Activated CD4-positive, alpha-beta T cell treated with anti-CD3 and anti-CD28 coated beads, Interleukin-2, amount 50 U/mL, for 16 hours (primary cell): ENCODE data around the gene ABCG1.
A peak's percentile ranks its signal among the peaks of the same experiment; 100 is the strongest.

Experiments used
- DNase-seq: peaks from one replicate; pipeline ENCODE4 v3.0.0-alpha.2; 2020

Gene ABCG1

DNA sequence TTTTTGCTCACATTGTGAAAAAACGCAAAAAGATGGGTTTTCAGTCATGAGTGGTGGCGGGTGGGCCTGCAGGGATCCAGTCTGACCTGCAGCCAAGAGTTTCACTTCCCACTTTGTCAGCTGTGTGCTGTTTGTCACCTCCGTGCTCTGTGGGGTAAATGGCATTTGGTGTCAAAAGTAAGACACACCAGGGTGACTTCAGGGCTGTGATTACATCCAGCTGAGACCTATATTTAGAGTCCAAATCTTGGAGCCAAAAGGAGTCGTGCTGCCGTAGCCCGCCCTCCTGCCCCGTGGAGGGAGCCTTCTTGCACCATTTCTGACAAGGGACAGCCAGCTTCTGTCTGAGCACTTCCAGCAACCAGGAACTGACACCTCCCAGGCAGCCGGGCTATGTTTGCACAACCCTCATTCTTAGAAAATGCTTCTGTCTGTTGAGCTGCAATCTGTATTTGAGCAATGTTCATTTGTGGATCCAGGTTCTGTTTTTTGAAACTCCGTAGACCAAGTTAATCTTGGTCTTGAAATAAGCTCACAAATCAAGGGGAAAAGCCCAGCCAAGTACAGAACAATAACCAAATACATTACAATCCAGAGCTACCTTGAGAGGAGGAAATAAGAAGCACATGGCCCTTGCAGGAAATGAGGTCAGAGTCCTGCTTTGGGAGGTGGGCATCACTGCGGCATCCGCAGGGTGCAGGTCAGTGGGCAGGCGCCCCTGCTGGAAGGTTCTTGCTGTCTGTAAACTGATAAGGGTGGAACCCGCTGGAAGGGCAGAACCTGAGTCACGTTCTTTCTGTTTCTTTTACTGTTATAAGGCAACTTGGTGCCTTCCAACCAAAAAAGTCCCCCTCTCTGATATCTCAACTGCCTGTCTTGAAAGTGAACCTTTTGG is 14.4 kb downstream of the ABCG1 start:
- DNase-seq: peak; percentile 82

GRCh38 chr21:42234041-42234440 is 15.1 kb downstream of the ABCG1 start:
- no peak for DNase-seq

DNA sequence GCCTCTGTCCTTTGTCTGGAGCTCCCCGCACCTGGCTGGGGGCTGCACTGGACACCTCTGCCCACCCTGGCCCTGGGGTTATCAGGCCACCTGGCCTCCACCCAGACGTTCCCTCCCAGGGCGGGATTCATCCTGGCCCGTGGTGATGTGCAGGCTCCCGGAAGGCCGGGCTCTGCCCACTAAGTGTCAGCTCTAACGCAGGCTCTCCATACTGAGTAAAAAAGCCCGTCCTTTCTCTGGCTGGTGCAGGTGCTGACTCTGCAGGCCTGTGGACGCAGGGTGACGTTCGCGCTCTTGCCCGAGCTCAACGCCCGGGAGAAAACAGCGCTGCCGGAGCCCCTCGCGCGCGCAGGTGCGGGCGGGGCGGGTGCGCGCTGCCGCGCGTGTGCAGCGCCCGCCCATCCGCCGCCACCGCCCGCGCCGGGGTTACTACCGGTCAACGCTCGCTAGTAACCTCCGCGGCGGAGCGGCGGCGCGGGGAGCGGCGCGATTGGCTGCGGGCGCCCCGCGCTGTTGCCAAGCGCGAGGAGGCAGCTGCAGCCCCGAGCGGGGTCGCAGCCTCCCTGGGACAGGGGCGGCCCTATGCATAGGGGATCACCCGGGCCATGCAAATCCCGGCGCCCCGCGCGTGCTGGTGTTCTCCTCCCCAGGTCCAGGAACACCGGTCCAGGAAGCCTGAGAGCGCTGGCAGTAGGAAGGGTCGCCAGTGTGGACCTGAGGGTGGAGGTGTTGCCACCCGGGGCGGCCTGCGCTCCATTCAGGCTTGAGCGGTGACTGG is 15.7 kb downstream of the ABCG1 start:
- peak; percentile 77 for DNase-seq

DNA sequence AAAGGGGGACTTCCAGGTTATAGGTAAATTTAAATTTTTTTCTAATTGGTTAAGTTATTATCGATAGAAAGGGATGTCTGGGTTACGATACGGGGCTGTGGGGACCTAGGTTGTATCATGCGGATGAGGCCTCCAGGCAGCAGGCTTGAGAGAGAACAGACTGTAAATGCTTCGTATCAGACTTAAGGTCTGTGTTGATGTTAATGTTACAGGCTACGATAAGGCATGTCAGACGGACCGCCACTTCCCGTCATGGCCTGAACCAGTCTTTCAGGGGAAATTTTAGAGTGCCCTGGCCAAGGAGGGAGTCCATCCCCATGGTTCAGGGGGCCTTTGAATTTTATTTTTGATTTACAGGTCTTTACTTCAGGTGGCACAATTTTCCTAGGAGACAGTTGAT is 16.7 kb downstream of the ABCG1 start:
- no peak for DNase-seq

DNA sequence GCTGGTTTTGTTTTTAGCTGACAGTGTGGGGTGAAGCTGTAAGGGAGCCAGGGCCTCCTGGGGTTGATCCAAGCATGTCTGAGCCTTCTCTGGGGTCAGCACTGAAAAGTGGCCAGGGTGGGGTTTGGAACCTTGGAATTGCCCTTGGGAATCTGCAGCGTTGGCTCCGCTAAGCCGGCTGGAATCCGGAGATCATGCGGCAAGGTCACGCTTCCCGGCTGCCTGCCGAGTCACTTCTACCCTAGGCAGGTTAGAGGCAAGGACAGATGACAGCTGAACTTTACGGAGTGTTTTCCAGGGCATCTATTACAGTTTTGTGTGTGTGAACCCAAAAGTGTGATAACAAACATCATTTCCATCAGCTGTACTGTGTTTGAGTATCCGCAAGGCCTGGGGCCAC is 17.1 kb downstream of the ABCG1 start:
- peak; percentile 2 for DNase-seq

- DNase-seq: peak; percentile 63
These were observed 17.8 kb downstream of the ABCG1 start for GRCh38 chr21:42236693-42237092.

GRCh38 chr21:42237161-42237560 is 18.2 kb downstream of the ABCG1 start:
- DNase-seq: no peak

DNA sequence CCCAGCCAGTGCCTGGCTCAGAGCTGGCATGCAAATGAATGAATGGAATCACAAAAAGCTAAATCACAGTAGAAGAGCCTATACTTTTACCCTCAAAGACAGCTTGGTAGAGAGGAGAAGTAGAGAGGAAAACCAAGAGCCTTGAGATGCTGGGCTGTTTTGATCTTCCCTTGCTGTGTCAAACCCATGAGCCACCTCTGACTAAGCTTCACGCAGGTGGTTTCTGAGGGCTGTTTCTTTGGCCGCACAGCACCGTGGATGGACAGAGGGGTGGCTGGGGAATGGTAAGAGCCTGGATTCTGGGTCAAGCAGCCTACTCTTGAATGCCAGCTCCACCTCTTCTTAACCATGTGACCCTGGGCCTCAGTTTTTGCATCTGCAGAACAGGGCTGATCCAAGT is 18.6 kb downstream of the ABCG1 start:
- DNase-seq: peak; percentile 48

GRCh38 chr21:42238185-42238934 is 19.4 kb downstream of the ABCG1 start:
- DNase-seq: peak; percentile 56

DNA sequence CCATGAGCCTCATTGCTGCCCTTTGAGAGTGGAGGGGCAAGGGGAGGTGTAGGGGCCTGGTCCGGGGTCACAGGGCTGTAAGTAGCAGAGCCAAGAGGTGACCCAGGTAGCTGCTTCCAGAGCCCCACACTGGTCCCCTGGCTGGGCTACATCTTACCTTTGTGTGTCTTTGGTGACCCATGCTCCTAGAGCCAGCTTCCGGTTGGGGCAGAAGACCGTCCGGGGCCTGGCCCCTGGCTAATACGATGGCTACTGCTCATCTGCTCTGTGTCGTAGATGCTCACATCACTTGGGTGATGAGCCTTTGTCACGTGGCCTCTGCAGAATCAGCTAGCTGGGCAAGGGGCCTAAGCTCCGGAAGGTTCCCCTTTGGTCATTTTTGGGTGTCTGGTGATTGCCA is 20.6 kb downstream of the ABCG1 start:
- DNase-seq: no peak

DNA sequence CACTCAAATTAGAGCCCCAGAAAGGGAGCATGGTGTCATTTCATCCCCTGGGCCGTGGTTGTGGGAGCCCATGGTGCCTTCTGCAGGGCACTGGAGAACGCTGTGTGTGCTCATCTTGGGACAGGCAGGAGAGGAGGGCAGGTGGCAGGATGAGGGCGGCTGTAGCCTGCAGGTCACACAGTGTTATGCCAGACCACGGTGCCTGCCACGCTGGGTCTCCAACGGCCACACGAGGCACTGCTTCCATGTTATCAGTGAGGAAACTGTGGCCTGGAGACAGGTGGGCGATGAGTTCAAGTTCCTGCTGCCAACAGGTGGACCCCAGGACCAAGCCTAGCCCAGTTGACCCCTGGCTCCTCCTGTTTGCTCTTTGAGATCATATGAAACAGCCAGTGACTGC is 21.0 kb downstream of the ABCG1 start:
- DNase-seq: no peak

GRCh38 chr21:42242611-42243010 is 23.7 kb downstream of the ABCG1 start:
- no peak for DNase-seq

DNA sequence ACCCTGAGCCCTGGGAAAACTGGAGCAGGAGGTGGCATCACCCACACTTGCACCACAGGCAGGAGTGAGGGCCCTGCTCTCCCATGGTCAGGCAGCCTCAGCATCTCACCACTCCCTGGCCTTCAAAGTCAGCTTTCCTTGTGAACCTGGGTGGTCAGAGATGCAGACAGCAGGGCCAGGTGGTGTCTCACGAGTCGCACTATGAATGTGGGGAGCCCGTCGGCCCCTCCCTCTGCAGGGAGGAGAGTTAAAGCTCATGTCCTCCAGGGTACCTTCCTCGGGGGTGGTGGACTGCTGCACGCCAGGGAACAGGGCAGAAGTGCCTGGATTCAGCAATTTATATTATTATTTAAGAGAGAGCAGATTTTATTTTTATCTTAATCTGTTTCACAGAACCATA is 24.1 kb downstream of the ABCG1 start:
- DNase-seq: no peak

DNA sequence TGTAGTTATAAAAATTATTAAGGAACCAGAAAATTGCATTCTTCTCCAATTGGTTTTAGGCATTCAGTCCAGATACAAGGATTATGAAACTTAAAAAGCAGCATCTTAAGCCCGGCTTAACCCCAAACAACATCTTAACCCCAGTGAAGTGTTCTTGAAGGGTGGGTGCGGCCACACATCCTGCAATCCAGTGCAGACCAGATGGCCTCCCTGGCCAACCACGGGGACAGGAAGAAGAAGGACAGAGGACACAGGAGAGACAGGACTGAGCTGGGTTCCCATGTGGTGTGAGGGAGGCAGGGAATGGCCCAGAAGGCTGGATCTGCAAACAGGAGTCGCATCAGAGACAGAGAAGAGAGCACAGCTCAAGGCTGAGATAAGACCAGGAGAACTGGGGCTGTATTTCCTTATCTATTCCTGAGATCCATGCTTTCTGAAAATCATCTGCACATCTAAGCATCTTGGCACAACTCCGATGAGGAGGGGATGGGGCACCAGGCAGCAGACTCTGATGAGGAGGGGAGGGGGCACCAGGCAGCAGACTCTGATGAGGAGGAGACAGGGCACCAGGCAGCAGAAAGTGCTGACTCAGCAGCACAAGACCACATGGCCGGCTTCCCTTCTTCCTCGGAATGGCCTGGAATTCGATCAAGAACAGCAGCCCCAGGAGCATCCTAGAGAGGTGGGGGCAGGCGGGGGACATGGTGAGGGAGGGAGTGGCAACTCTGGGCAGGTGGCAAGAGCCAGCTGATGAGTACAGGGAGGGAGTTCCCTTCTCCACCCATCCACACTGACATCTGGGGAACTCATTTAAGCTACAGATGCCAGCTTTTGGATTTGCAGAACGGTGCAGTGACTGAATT is 26.6 kb downstream of the ABCG1 start:
- no peak for DNase-seq

- no peak for DNase-seq
These were observed 28.8 kb downstream of the ABCG1 start for GRCh38 chr21:42247716-42248115.

GRCh38 chr21:42248241-42248640 is 29.3 kb downstream of the ABCG1 start:
- no peak for DNase-seq

- no peak for DNase-seq
These were observed 30.1 kb downstream of the ABCG1 start for GRCh38 chr21:42248783-42249597.

DNA sequence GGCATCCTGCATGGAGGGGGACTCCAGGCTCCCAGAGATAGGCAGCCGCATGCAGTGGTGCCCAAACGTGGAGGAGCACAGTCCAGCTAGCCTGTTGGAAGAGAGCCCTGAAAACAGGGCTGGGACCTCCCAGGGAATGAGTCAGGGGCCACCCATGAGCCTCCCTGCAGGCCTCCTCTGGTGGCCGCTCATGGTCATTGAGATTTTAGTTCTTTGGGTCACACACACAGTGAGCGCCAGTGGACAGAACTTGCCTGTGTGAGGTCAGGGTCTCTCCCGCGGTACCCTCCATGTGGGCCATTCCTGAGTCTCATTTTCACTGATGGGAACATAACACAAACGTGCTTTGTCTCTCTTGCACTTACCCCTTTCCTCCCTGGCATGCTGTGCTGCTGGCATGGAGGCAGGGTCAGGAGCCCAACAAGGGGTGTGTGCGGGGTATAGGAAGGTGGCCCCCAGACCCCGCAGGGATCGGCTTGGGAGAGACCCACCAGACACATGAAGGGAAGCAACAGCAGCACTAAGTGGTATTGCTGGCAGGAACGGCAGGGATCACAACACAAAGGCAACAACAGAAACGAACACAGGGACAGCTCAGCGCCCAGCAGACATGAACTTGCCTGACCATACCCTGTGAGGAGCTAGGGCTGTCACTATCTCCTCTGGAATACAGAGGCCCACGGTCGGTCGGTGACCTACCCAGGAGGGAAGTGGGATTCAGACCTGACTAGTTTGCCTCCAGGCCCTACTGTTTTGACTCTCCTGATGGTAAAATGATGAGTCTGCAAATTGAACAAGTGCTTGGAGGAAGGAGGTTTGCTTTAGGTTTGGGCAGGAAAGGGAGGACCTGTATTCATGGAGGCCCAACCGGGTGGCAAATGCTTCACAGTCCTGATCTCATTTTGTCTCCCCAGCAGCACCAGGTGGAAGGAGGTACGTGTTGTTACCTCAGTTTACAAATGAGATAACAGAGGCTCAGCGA is 31.8 kb downstream of the ABCG1 start:
- no peak for DNase-seq

- DNase-seq: no peak
These were observed 32.8 kb downstream of the ABCG1 start for GRCh38 chr21:42251654-42252324.

- no peak for DNase-seq
These were observed 33.4 kb downstream of the ABCG1 start for GRCh38 chr21:42252325-42252654.
